ENCODE data around the gene THEM4.
A peak's percentile ranks its signal among the peaks of the same experiment; 100 is the strongest.
"Not testable (repeated sequence)": the region's sequence is repeated elsewhere in the genome, so short reads cannot be mapped to it uniquely, and the experiment has no call there.

The THEM4 gene

GRCh38 chr1:151893176-151893924 is 16.0 kb downstream of the THEM4 start:
- DNase-seq (ENCODE audit: low spot score) = no peak

GRCh38 chr1:151892190-151892589 is 17.1 kb downstream of the THEM4 start:
- DNase-seq (ENCODE audit: low spot score) = no peak

GRCh38 chr1:151891512-151891911 is 17.8 kb downstream of the THEM4 start:
- no peak for DNase-seq (ENCODE audit: low spot score)

GRCh38 chr1:151888972-151889570 is 20.2 kb downstream of the THEM4 start:
- peak; percentile 24 for DNase-seq (ENCODE audit: low spot score)

GRCh38 chr1:151887028-151887427 is 22.3 kb downstream of the THEM4 start:
- DNase-seq (ENCODE audit: low spot score) = no peak

- DNase-seq (ENCODE audit: low spot score) = no peak
Observed at GRCh38 chr1:151885479-151885878, 23.8 kb downstream of the THEM4 start.

- not testable (repeated sequence) for DNase-seq (ENCODE audit: low spot score)
Observed at GRCh38 chr1:151884879-151885278, 24.4 kb downstream of the THEM4 start.

- not testable (repeated sequence) for DNase-seq (ENCODE audit: low spot score)
Observed at GRCh38 chr1:151884445-151884844, 24.9 kb downstream of the THEM4 start.

- DNase-seq (ENCODE audit: low spot score) = not testable (repeated sequence)
Observed at GRCh38 chr1:151883898-151884297, 25.4 kb downstream of the THEM4 start.

- not testable (repeated sequence) for DNase-seq (ENCODE audit: low spot score)
Observed at GRCh38 chr1:151882918-151883317, 26.4 kb downstream of the THEM4 start.

- DNase-seq (ENCODE audit: low spot score) = no peak
Observed at GRCh38 chr1:151882466-151882865, 26.8 kb downstream of the THEM4 start.

- DNase-seq (ENCODE audit: low spot score) = peak; percentile 82
Observed at GRCh38 chr1:151881479-151881878, 27.8 kb downstream of the THEM4 start.

GRCh38 chr1:151875419-151876097 is 33.8 kb downstream of the THEM4 start:
- no peak for DNase-seq (ENCODE audit: low spot score)

GRCh38 chr1:151872776-151873175 is 36.5 kb downstream of the THEM4 start:
- not testable (repeated sequence) for DNase-seq (ENCODE audit: low spot score)

GRCh38 chr1:151871284-151872030 is 37.9 kb downstream of the THEM4 start:
- DNase-seq (ENCODE audit: low spot score) = peak; percentile 38

GRCh38 chr1:151868486-151868885 is 40.8 kb downstream of the THEM4 start:
- peak; percentile 78 for DNase-seq (ENCODE audit: low spot score)

- no peak for DNase-seq (ENCODE audit: low spot score)
Observed at GRCh38 chr1:151867765-151868411, 41.4 kb downstream of the THEM4 start.

GRCh38 chr1:151867321-151867720 is 42.0 kb downstream of the THEM4 start:
- no peak for DNase-seq (ENCODE audit: low spot score)

- DNase-seq (ENCODE audit: low spot score) = no peak
Observed at GRCh38 chr1:151864411-151864810, 44.9 kb downstream of the THEM4 start.

- no peak for DNase-seq (ENCODE audit: low spot score)
Observed at GRCh38 chr1:151862604-151863003, 46.7 kb downstream of the THEM4 start.

- no peak for DNase-seq (ENCODE audit: low spot score)
Observed at GRCh38 chr1:151860504-151861187, 48.7 kb downstream of the THEM4 start.

Data from pons (tissue), 1 donor.